Measurements from ENCODE around the gene DHX40. TPM values are rescaled to one million over a fixed set of nuclear protein-coding genes. Genes with fewer than 3 reads are reported as not detected.

Gene DHX40
- polyA plus RNA-seq, 1 of the 3 experiments (the other 2 are of a cell fraction), result 33.8 TPM

- H3K9me3 ChIP-seq, result no peaks in the 10 kb centered on the region
- no peaks in the 10 kb centered on the region for H3K9me2 ChIP-seq
- DNase-seq, result no peak
- H3K79me2 ChIP-seq (ENCODE audit: insufficient read depth), result peaks cover 100% of the 10 kb centered on the region
- CTCF ChIA-PET, result interaction anchor here (1.0 kb wide), 1 partner anchor 23 kb away, joined by 3 read pairs; no protein-coding TSS in a partner anchor
- no peak overlapping the region for H3K4me2 ChIP-seq
- no peak overlapping the region for H3K27ac ChIP-seq (ENCODE audit: low read depth in 2 of 2, low read length in 1 of 2)
- H3K9ac ChIP-seq, result no peak overlapping the region
- 87% methylated on average over 10 of the region's 10 CpGs for WGBS (ENCODE audit: low lambda C conversion rate)
- peaks cover 5 to 33% of the 10 kb centered on the region in 2 experiments for H3K4me1 ChIP-seq (ENCODE audit: control insufficient read depth in 1 of 2, insufficient read depth in 2 of 2, low read depth in 1 of 2, low read length in 1 of 2)
- no peak overlapping the region for H2AFZ ChIP-seq (ENCODE audit: low read depth)
- H3K4me3 ChIP-seq (ENCODE audit: low read depth in 2 of 2, low read length in 1 of 2), result no peak overlapping the region
- H3F3A ChIP-seq (replicated peaks; ENCODE audit: insufficient read depth), result peaks cover 20% of the 10 kb centered on the region
- POLR2A ChIA-PET, result interaction anchor here (1.1 kb wide), 1 partner anchor 19 kb away, joined by 4 read pairs; the partner anchor contains the start of gene CLTC
- peaks cover 2 to 22% of the 10 kb centered on the region in 2 experiments for H3K36me3 ChIP-seq (replicated peaks in 1 of 2; ENCODE audit: control insufficient read depth in 1 of 2, insufficient read depth in 2 of 2, low read length in 1 of 2)
- TF ChIP-seq RAD21 (IDR thresholded peaks at IDR 0.05; ENCODE audit: low read length), result no peak
- TF ChIP-seq TAF1 (IDR thresholded peaks at IDR 0.05; ENCODE audit: borderline replicate concordance, low read depth, low read length), result no peak
- no peak for TF ChIP-seq CHD2 (IDR thresholded peaks at IDR 0.05; ENCODE audit: low read length, partially characterized antibody)
- TF ChIP-seq NFIC (IDR thresholded peaks at IDR 0.05; ENCODE audit: borderline replicate concordance), result no peak
- TF ChIP-seq NRF1 (IDR thresholded peaks at IDR 0.05; ENCODE audit: low read depth, low read length), result no peak
- TF ChIP-seq GATA2 (CRISPR knock-in tag; IDR thresholded peaks at IDR 0.05), result no peak
- peaks cover 99% of the 10 kb centered on the region for H4K20me1 ChIP-seq (ENCODE audit: insufficient read depth)
- no peaks in the 10 kb centered on the region for H3K27me3 ChIP-seq (ENCODE audit: insufficient read depth)
These were observed 73.1 kb downstream of the DHX40 start for GRCh38 chr17:59638553-59638952.

- no peak overlapping the region for H3K27ac ChIP-seq (ENCODE audit: low read depth in 2 of 2, low read length in 1 of 2)
- ChIA-PET CTCF (no interaction called here), POLR2A (interaction anchor here (0.7 kb wide), 1 partner anchor 24 kb away, joined by 3 read pairs; no protein-coding TSS in a partner anchor)
- peaks cover 33 to 47% of the 10 kb centered on the region in 2 experiments for H3K36me3 ChIP-seq (replicated peaks in 1 of 2; ENCODE audit: control insufficient read depth in 1 of 2, insufficient read depth in 2 of 2, low read length in 1 of 2)
- TF ChIP-seq PBX3 (IDR thresholded peaks at IDR 0.05) (no peak), EP300 (IDR thresholded peaks at IDR 0.05; ENCODE audit: borderline replicate concordance in 1 of 2, low read depth in 1 of 2, low read length in 1 of 2) (no peak), TAF1 (IDR thresholded peaks at IDR 0.05; ENCODE audit: borderline replicate concordance, low read depth, low read length) (no peak), NRF1 (IDR thresholded peaks at IDR 0.05; ENCODE audit: low read depth, low read length) (no peak), NFIC (IDR thresholded peaks at IDR 0.05; ENCODE audit: borderline replicate concordance) (no peak), MAX (IDR thresholded peaks at IDR 0.05; ENCODE audit: low read depth) (no peak), ELF1 (IDR thresholded peaks at IDR 0.05) (no peak), TEAD4 (IDR thresholded peaks at IDR 0.05; ENCODE audit: borderline replicate concordance, insufficient read depth) (no peak), FOXM1 (IDR thresholded peaks at IDR 0.05; ENCODE audit: low read depth) (no peak), RXRA (IDR thresholded peaks at IDR 0.05; ENCODE audit: borderline replicate concordance, low read depth) (no peak), FOSL2 (IDR thresholded peaks at IDR 0.05; ENCODE audit: borderline replicate concordance, low read depth) (no peak), SMC3 (IDR thresholded peaks at IDR 0.05; ENCODE audit: low read depth, low read length) (no peak), MEF2A (IDR thresholded peaks at IDR 0.05; ENCODE audit: borderline replicate concordance, low read depth) (no peak), FOXJ3 (CRISPR knock-in tag; IDR thresholded peaks at IDR 0.05) (no peak), RCOR1 (IDR thresholded peaks at IDR 0.05; ENCODE audit: low read length) (no peak), SIN3A (IDR thresholded peaks at IDR 0.05; ENCODE audit: borderline replicate concordance, low read depth, low read length) (no peak), GABPA (IDR thresholded peaks at IDR 0.05; ENCODE audit: low read depth) (no peak), ZBTB33 (IDR thresholded peaks at IDR 0.05; ENCODE audit: borderline replicate concordance, low read depth) (no peak), GATA2 (CRISPR knock-in tag; IDR thresholded peaks at IDR 0.05) (no peak)
- no peak overlapping the region for H3K4me3 ChIP-seq (ENCODE audit: low read depth in 2 of 2, low read length in 1 of 2)
- H3K9me3 ChIP-seq, result no peaks in the 10 kb centered on the region
- H4K20me1 ChIP-seq (ENCODE audit: insufficient read depth), result peaks cover 99% of the 10 kb centered on the region
- no peak overlapping the region for H3K9ac ChIP-seq
- peaks cover 25% of the 10 kb centered on the region for H3F3A ChIP-seq (replicated peaks; ENCODE audit: insufficient read depth)
- H3K4me2 ChIP-seq, result no peak overlapping the region
- 95% methylated on average over 2 of the region's 2 CpGs for WGBS (ENCODE audit: low lambda C conversion rate)
- H3K4me1 ChIP-seq (ENCODE audit: control insufficient read depth in 1 of 2, insufficient read depth in 2 of 2, low read depth in 1 of 2, low read length in 1 of 2), result peaks cover 2 to 15% of the 10 kb centered on the region in 2 experiments; a peak in 3 of 4 replicates
- H3K27me3 ChIP-seq (ENCODE audit: insufficient read depth), result no peaks in the 10 kb centered on the region
- no peak overlapping the region for H2AFZ ChIP-seq (ENCODE audit: low read depth)
- no peak for DNase-seq
- peaks cover 100% of the 10 kb centered on the region for H3K79me2 ChIP-seq (ENCODE audit: insufficient read depth)
- no peaks in the 10 kb centered on the region for H3K9me2 ChIP-seq
These were observed 76.5 kb downstream of the DHX40 start for GRCh38 chr17:59641799-59642484.

Measured in SK-N-SH (cell line).